WI38 (cell line): ENCODE measurements around the gene MAGI1.

ENCODE experiments used
- H3K4me3 ChIP-seq: 2 replicates; pipeline ENCODE4 v1.5.1; 2011; ENCODE audit warnings: low read depth, mild to moderate bottlenecking, control low read depth, low read length
- TF ChIP-seq, protein P1 (sequence below): IDR thresholded peaks from 2 replicates; pipeline ENCODE4 v1.5.1; 2012; ENCODE audit warnings: low read depth, mild to moderate bottlenecking, control low read depth, low read length

Gene MAGI1

DNA sequence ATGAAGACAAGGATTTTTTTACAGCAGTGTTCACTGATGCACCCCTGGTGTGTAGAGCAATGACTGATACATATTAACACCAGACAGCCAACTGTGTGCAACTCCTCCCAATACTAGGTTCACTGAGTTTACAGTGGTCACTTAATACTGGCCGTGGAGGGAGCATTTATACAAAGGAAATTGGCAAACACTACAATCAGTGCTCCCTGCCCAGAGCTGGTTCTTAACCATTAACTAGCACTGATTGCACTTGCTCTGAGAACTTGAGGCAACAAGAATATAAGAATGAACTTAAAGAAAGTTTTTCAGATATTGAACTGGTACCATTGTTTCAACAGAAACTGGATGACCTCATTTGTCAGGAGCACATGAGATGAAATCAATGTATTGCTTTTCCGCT lies 110.6 kb downstream of the MAGI1 start:
- no peak overlapping the region for H3K4me3 ChIP-seq
- TF ChIP-seq, protein P1, sequence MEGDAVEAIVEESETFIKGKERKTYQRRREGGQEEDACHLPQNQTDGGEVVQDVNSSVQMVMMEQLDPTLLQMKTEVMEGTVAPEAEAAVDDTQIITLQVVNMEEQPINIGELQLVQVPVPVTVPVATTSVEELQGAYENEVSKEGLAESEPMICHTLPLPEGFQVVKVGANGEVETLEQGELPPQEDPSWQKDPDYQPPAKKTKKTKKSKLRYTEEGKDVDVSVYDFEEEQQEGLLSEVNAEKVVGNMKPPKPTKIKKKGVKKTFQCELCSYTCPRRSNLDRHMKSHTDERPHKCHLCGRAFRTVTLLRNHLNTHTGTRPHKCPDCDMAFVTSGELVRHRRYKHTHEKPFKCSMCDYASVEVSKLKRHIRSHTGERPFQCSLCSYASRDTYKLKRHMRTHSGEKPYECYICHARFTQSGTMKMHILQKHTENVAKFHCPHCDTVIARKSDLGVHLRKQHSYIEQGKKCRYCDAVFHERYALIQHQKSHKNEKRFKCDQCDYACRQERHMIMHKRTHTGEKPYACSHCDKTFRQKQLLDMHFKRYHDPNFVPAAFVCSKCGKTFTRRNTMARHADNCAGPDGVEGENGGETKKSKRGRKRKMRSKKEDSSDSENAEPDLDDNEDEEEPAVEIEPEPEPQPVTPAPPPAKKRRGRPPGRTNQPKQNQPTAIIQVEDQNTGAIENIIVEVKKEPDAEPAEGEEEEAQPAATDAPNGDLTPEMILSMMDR, result no peak

DNA sequence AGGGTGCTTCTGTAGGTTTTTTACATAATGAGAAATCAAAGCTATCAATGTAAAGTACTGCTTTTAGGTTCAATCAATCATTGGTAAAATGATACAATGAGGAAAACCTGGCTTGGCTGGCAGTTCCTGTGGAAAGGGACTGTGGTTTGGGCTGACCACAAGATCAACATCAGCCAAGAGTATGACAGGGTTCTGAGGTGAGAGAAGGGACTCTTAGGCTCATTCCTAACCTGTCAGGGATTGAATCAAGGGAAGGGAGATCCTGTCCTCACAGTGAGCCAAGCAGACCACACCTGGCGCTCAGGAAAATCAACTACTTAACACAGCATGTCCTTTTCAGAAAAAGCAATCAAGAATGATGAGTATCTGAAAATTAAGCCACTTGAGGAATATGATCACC lies 111.1 kb downstream of the MAGI1 start:
- no peak overlapping the region for H3K4me3 ChIP-seq
- TF ChIP-seq, protein P1, result no peak

DNA sequence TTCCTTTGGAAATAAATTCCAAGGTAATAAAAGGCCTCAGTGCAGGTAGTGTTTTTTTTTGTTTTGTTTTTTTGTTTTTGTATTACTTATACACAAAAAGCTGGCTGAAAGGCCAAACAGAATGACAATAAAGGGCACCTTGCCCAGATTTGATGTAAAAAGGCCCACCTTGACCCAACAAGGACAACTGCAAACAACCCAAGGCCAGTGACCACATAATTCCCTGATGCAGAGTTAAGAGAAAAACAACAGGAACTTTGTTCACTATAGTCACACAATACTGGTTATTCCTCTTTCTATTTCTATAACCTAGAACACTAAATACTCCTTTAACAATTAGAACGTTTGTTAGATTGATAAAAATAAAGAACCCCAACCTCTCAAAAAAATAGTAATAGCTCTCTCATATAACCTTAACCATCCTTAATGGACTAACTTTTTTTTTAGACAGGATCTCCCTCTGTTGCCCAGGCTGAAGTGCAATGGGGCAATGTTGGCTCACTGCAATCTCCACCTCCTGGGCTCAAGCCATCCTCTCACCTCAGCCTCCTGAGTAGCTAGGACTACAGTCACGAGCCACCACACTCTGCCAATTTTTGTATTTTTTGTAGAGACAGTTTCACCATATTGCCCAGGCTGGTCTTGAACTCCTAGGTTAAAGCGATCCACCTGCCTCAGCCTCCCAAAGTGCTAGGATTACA lies 113.3 kb downstream of the MAGI1 start:
- TF ChIP-seq, protein P1, result no peak
- H3K4me3 ChIP-seq, result no peak overlapping the region

DNA sequence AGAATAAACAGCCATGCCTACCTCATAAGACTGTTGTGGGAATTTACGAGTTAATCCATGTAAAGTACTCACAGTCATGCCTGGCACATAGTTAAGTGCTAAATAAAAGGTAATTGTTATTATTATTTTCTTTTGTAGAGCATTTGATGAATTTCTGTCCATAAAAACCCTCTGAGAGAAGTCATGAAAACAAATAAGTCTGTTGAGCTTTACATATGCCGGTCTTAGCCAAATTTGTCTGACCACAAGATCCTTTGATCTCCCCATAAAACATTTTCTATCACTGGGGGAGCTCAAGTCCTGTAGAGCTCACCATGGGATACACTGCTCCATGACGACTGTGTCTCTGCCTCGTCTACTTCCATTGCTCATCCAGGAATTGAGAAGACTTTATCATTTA lies 114.0 kb downstream of the MAGI1 start:
- no peak overlapping the region for H3K4me3 ChIP-seq
- TF ChIP-seq, protein P1, result no peak

DNA sequence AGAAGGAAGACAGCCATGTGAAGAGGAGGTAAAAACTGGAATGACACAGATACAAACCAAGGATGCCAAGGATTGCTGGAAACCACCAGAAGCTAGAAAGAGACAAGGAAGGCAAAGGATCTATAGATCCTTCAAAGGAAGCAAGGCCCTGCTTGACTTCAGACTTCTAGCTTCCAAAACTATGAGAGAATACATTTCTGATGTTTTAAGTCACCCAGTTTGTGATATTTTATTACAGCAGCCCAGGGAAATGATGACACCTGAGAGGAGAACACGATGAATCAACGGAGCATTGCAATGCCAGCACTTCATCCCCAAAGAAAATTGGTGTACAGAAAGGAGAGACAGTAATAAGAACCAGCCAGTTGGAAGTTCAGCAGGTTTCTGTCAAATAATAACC lies 116.3 kb downstream of the MAGI1 start:
- TF ChIP-seq, protein P1, result no peak
- no peak overlapping the region for H3K4me3 ChIP-seq

DNA sequence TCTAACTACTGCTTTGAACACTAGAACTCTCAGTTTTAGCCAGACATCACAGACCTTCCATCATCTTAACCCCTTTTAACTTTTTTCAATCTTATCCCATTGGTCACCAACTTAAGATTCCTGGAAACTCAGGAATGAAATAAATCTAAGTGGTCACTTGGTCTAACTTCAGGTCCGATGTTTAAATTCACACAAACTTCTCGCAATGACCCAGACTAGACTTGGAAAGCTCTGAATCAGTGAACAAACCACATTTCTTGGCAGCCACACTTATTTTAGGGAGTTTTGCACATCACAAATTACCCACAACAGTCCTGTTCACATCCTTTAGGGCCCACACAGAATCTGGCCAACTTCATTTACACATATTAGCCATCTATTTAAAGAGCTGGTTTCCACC lies 118.9 kb downstream of the MAGI1 start:
- TF ChIP-seq, protein P1, result no peak
- no peak overlapping the region for H3K4me3 ChIP-seq

DNA sequence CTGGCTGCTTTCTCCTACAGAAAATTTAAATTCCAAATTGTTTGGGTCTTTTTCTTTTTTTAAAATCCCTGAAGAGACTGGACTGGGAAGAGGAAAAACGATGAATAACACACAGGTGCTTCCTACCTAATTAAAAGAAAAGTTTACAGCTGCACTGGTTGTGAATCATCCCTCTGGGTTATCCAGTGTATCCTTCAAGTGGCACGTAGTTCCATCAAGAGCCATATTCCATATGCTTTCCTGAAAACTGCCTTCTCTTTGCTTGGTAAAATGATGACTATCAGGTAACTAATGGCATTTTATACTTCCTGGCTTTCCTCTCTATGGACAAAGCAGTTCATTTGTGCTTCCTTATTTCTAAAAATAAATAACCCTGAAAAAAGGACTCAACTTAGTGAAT lies 123.2 kb downstream of the MAGI1 start:
- TF ChIP-seq, protein P1, result no peak
- H3K4me3 ChIP-seq, result no peak overlapping the region
